ENCODE measurements around the gene MRFAP1. TPM values are rescaled to one million over a fixed set of nuclear protein-coding genes. Genes with fewer than 3 reads are reported as not detected.

MRFAP1 gene
- total and polyA plus RNA-seq, 7 donors: 196 to 261 (median 226) TPM

GRCh38 chr4:6641164-6641970 lies 882 bp downstream of the MRFAP1 start:
- Histone ChIP-seq H3K4me3 (peak overlapping the region; percentile 71 to 85 (median 84)), H3K27ac (peak overlapping the region; percentile 93 to 96 (median 95)), H3K4me1 (peaks cover 0 to 36% (median 30%) of the 10 kb centered on the region in 4 donors), H3K9me3 (no peaks in the 10 kb centered on the region), H3K27me3 (no peaks in the 10 kb centered on the region), H3K36me3 (peaks cover 7 to 19% (median 16%) of the 10 kb centered on the region in 4 donors)
- 1% methylated on average over 50 of the region's 50 CpGs for whole genome bisulfite sequencing, 2 donors
- TF ChIP-seq POLR2AphosphoS5 (IDR thresholded peaks at IDR 0.05) (peak in 1 of 4 donors; percentile 21), POLR2A (IDR thresholded peaks at IDR 0.05) (no peak)
- intact Hi-C loops (cut with DNase I): loop anchor here (2.0 to 10.0 kb wide), 7 partner anchors 17 to 423 kb away; partner anchors contain the start of genes BLOC1S4, GRPEL1, KIAA0232 and MAN2B2
- DNase-seq: no peak

- intact Hi-C loops (cut with DNase I): loop anchor here (2.0 to 10.0 kb wide), 7 partner anchors 17 to 423 kb away; partner anchors contain the start of genes BLOC1S4, GRPEL1, KIAA0232 and MAN2B2
- no peaks in the 10 kb centered on the region for H3K27me3 ChIP-seq
- H3K27ac ChIP-seq: peak overlapping the region; percentile 93 to 96 (median 95)
- TF ChIP-seq EP300 (IDR thresholded peaks at IDR 0.05) (no peak), POLR2AphosphoS5 (IDR thresholded peaks at IDR 0.05) (no peak), CTCF (IDR thresholded peaks at IDR 0.05) (no peak), POLR2A (IDR thresholded peaks at IDR 0.05) (no peak)
- 42 to 66% methylated on average over 5 of the region's 5 CpGs for WGBS, 2 donors
- peaks cover 0 to 36% (median 30%) of the 10 kb centered on the region in 4 donors for H3K4me1 ChIP-seq
- H3K9me3 ChIP-seq: no peaks in the 10 kb centered on the region
- peak overlapping the region; percentile 71 to 85 (median 84) for H3K4me3 ChIP-seq
- H3K36me3 ChIP-seq: peaks cover 7 to 19% (median 16%) of the 10 kb centered on the region in 4 donors
- DNase-seq: no peak
Observed at GRCh38 chr4:6641971-6642320, 1.5 kb downstream of the MRFAP1 start.

GRCh38 chr4:6643141-6643847 lies 2.8 kb downstream of the MRFAP1 start:
- Histone ChIP-seq H3K27ac (peak overlapping the region in 2 of 4 donors; percentile 1 to 96), H3K36me3 (peaks cover 7 to 19% (median 16%) of the 10 kb centered on the region in 4 donors), H3K4me1 (peaks cover 0 to 36% (median 30%) of the 10 kb centered on the region in 4 donors), H3K9me3 (no peaks in the 10 kb centered on the region), H3K4me3 (no peak overlapping the region), H3K27me3 (no peaks in the 10 kb centered on the region)
- intact Hi-C loops (cut with DNase I): loop anchor here (5.0 to 10.0 kb wide), 3 partner anchors 139 to 422 kb away; partner anchors contain the start of genes GRPEL1 and KIAA0232
- DNase-seq: no peak
- no peak for TF ChIP-seq POLR2AphosphoS5 (IDR thresholded peaks at IDR 0.05)
- no peak for TF ChIP-seq EP300 (IDR thresholded peaks at IDR 0.05)
- 86 to 90% methylated on average over 8 of the region's 8 CpGs for WGBS, 2 donors

- H3K4me1 ChIP-seq: peaks cover 0 to 27% (median 22%) of the 10 kb centered on the region in 4 donors
- H3K27me3 ChIP-seq: no peaks in the 10 kb centered on the region
- H3K4me3 ChIP-seq: no peak overlapping the region
- H3K36me3 ChIP-seq: peaks cover 7 to 19% (median 16%) of the 10 kb centered on the region in 4 donors
- DNase-seq: no peak
- intact Hi-C loops (cut with DNase I): loop anchor here (5.0 to 10.0 kb wide), 4 partner anchors 137 to 420 kb away; partner anchors contain the start of genes GRPEL1 and KIAA0232
- peak overlapping the region in 2 of 4 donors; percentile 34 to 96 for H3K27ac ChIP-seq
- TF ChIP-seq POLR2AphosphoS5 (IDR thresholded peaks at IDR 0.05) (no peak), EP300 (IDR thresholded peaks at IDR 0.05) (no peak), CTCF (IDR thresholded peaks at IDR 0.05) (no peak), POLR2A (IDR thresholded peaks at IDR 0.05) (no peak)
- no peaks in the 10 kb centered on the region for H3K9me3 ChIP-seq
- WGBS, 2 donors: 74% methylated on average over 5 of the region's 5 CpGs
Observed at GRCh38 chr4:6644792-6645530, 4.5 kb downstream of the MRFAP1 start.

GRCh38 chr4:6647169-6647568 lies 6.7 kb downstream of the MRFAP1 start:
- no peak for DNase-seq
- Histone ChIP-seq H3K4me3 (no peak overlapping the region), H3K4me1 (peaks cover 0 to 16% (median 15%) of the 10 kb centered on the region in 4 donors), H3K36me3 (peaks cover 7 to 14% (median 11%) of the 10 kb centered on the region in 4 donors), H3K9me3 (no peaks in the 10 kb centered on the region), H3K27ac (no peak overlapping the region), H3K27me3 (no peaks in the 10 kb centered on the region)
- TF ChIP-seq POLR2AphosphoS5 (IDR thresholded peaks at IDR 0.05) (no peak), CTCF (IDR thresholded peaks at IDR 0.05) (no peak), POLR2A (IDR thresholded peaks at IDR 0.05) (no peak), EP300 (IDR thresholded peaks at IDR 0.05) (no peak)
- intact Hi-C loops (cut with DNase I): loop anchor here (5.0 to 10.0 kb wide), 2 partner anchors 340 to 418 kb away; partner anchors contain the start of gene GRPEL1
- 85% methylated on average over 5 of the region's 5 CpGs for WGBS, 2 donors

Data from sigmoid colon (tissue), 7 donors.